ENCODE measurements around the gene ZNF469. TPM values are rescaled to one million over a fixed set of nuclear protein-coding genes. Genes with fewer than 3 reads are reported as not detected.

Gene ZNF469
- polyA plus RNA-seq, 1 donor (not counting 4 experiments of a cell fraction or from before 2014, with no cell fraction given): not detected

DNA sequence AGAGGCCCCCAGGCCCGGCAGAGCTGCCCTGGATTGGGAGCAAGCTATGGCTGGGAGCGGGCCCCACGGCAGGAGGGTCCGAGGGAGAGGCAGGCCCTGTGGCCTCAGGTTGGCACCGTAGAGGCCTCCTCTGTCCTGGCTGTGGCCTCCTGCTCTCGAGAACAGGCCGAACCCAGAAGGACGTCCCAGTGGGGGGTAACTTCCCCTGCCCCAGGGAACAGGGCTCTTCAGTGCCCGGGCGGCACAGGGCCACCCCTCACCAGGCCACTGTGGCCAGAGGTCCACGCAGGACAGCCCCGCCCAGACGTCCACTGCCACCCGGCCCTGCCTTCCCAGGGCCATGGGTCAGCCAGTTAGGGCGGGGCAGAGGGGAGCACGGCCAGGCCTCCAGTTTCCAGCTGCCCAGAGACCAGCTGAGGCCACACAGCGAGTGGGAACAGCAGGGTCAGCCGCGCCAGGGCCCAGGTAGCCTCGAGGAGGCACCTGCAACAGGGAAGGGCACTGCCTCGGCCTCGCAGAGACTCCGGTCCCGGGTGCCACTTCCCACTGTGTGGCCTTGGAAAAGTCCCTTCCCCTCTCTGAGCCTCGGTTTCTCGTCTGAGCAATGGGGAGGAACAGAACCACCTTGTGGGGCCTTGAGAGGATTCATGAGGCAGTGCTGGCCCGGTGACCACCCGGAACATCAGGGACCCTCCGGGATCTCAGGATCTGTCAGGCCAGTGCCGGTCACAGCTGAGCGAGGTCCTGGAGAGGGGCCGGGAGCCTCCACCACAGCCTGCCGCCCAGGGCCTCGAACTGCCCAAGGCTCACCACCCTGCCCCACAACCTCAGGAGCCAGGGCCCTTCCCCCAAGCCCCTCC, 32.0 kb downstream of the ZNF469 start:
- FAIRE-seq: no peak
- TF ChIP-seq EZH2 (IDR thresholded peaks at IDR 0.05; ENCODE audit: low read length): no peak
- H3K27me3 ChIP-seq (ENCODE audit: control insufficient read depth, extremely low read depth, insufficient read depth, low read length): peaks cover 11% of the 10 kb centered on the region
- no peaks in the 10 kb centered on the region for H3K9me1 ChIP-seq (ENCODE audit: control insufficient read depth, extremely low read depth, insufficient read depth, low read length)
- no peaks in the 10 kb centered on the region for H3K4me1 ChIP-seq (ENCODE audit: control insufficient read depth, extremely low read depth, insufficient read depth, low read length)
- H3K4me3 ChIP-seq (ENCODE audit: control insufficient read depth in 2 of 3, extremely low read depth in 1 of 3, insufficient read depth in 2 of 3, low read depth in 1 of 3, low read length in 3 of 3): no peak overlapping the region
- dilution Hi-C loops (cut with MboI; ENCODE audit: extremely low pct_ligation_motif_present, low sequenced_read_pairs): no loop called here
- H3K27ac ChIP-seq (ENCODE audit: control insufficient read depth, insufficient read depth, low read length): no peak overlapping the region
- no peaks in the 10 kb centered on the region for H4K20me1 ChIP-seq (ENCODE audit: control insufficient read depth, extremely low read depth, insufficient read depth, low read length)
- H3K79me2 ChIP-seq (ENCODE audit: control insufficient read depth, insufficient read depth, low read length): no peaks in the 10 kb centered on the region
- no peak overlapping the region for H2AFZ ChIP-seq (ENCODE audit: control insufficient read depth, low read length)
- no peak overlapping the region for H3K9ac ChIP-seq (ENCODE audit: control insufficient read depth, extremely low read depth, insufficient read depth, low read length)
- H3K4me2 ChIP-seq (ENCODE audit: control insufficient read depth, extremely low read depth, insufficient read depth, low read depth, low read length): no peak overlapping the region
- H3K36me3 ChIP-seq (ENCODE audit: control insufficient read depth in 2 of 2, extremely low read depth in 1 of 2, insufficient read depth in 2 of 2, low read length in 2 of 2): no peaks in the 10 kb centered on the region
- DNase-seq (ENCODE audit: low read depth, low spot score): no peak
- H3K9me3 ChIP-seq (ENCODE audit: control insufficient read depth, low read depth, low read length): no peaks in the 10 kb centered on the region

DNA sequence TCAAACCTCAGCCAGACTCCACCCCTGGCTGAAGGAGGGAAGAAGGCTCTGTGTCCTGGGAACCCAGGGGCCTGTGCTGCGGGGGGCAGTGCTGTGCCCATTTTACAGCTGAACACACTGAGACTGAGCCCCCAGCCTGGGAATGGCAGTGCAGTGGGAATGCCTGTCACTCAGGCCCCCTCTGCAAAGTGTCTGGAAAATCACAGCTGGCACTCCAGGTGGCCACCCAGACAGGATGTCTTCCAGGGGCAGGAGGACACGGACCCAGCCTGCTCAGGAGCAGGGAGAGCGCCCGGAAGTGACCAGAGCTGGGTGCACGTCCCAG, 32.6 kb downstream of the ZNF469 start:
- FAIRE-seq (no peak), DNase-seq (ENCODE audit: low read depth, low spot score) (no peak)
- H3K4me1 ChIP-seq (ENCODE audit: control insufficient read depth, extremely low read depth, insufficient read depth, low read length): no peaks in the 10 kb centered on the region
- no peak overlapping the region for H3K9ac ChIP-seq (ENCODE audit: control insufficient read depth, extremely low read depth, insufficient read depth, low read length)
- H4K20me1 ChIP-seq (ENCODE audit: control insufficient read depth, extremely low read depth, insufficient read depth, low read length): no peaks in the 10 kb centered on the region
- no peak overlapping the region for H3K27ac ChIP-seq (ENCODE audit: control insufficient read depth, insufficient read depth, low read length)
- peaks cover 14% of the 10 kb centered on the region for H3K27me3 ChIP-seq (ENCODE audit: control insufficient read depth, extremely low read depth, insufficient read depth, low read length)
- no peaks in the 10 kb centered on the region for H3K79me2 ChIP-seq (ENCODE audit: control insufficient read depth, insufficient read depth, low read length)
- H3K36me3 ChIP-seq (ENCODE audit: control insufficient read depth in 2 of 2, extremely low read depth in 1 of 2, insufficient read depth in 2 of 2, low read length in 2 of 2): no peaks in the 10 kb centered on the region
- no peaks in the 10 kb centered on the region for H3K9me3 ChIP-seq (ENCODE audit: control insufficient read depth, low read depth, low read length)
- TF ChIP-seq EZH2 (IDR thresholded peaks at IDR 0.05; ENCODE audit: low read length): no peak
- TF ChIP-seq, protein P1, sequence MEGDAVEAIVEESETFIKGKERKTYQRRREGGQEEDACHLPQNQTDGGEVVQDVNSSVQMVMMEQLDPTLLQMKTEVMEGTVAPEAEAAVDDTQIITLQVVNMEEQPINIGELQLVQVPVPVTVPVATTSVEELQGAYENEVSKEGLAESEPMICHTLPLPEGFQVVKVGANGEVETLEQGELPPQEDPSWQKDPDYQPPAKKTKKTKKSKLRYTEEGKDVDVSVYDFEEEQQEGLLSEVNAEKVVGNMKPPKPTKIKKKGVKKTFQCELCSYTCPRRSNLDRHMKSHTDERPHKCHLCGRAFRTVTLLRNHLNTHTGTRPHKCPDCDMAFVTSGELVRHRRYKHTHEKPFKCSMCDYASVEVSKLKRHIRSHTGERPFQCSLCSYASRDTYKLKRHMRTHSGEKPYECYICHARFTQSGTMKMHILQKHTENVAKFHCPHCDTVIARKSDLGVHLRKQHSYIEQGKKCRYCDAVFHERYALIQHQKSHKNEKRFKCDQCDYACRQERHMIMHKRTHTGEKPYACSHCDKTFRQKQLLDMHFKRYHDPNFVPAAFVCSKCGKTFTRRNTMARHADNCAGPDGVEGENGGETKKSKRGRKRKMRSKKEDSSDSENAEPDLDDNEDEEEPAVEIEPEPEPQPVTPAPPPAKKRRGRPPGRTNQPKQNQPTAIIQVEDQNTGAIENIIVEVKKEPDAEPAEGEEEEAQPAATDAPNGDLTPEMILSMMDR (optimal IDR thresholded peaks at IDR 0.05 in 1 of 3, IDR thresholded peaks at IDR 0.05 in 1 of 3, conservative IDR thresholded peaks at IDR 0.05 in 1 of 3; ENCODE audit: extremely low read depth in 1 of 3, insufficient read depth in 2 of 3, low read length in 3 of 3): no peak
- H2AFZ ChIP-seq (ENCODE audit: control insufficient read depth, low read length): no peak overlapping the region
- dilution Hi-C loops (cut with MboI; ENCODE audit: extremely low pct_ligation_motif_present, low sequenced_read_pairs): no loop called here
- H3K9me1 ChIP-seq (ENCODE audit: control insufficient read depth, extremely low read depth, insufficient read depth, low read length): no peaks in the 10 kb centered on the region
- no peak overlapping the region for H3K4me2 ChIP-seq (ENCODE audit: control insufficient read depth, extremely low read depth, insufficient read depth, low read depth, low read length)
- H3K4me3 ChIP-seq (ENCODE audit: control insufficient read depth in 2 of 3, extremely low read depth in 1 of 3, insufficient read depth in 2 of 3, low read depth in 1 of 3, low read length in 3 of 3): no peak overlapping the region
